ENCODE measurements around the gene GPS2.

Gene GPS2

GRCh38 chr17:7314719-7315569 lies at the start of gene GPS2:
Gene GPS2 (minus strand): TSS chr17:7315360. CDS start chr17:7315052, 308 bp downstream.
- DNase-seq (ENCODE audit: low spot score) = peak; percentile 98
- no peak for TF ChIP-seq CTCF (IDR thresholded peaks at IDR 0.05; ENCODE audit: extremely low read depth, insufficient read depth, missing control alignments)
- in situ Hi-C loops (cut with MboI; ENCODE audit: low pct_unique_long_range_greater_than_20kb, low sequenced_read_pairs, unreplicated experiment) = no loop called here

GRCh38 chr17:7363311-7363710 lies 48.2 kb upstream of the GPS2 start:
- no peak for DNase-seq (ENCODE audit: low spot score)
- in situ Hi-C loops (cut with MboI; ENCODE audit: low pct_unique_long_range_greater_than_20kb, low sequenced_read_pairs, unreplicated experiment) = loop anchor here (25.0 kb wide), 1 partner anchor 199 kb away; the partner anchor contains the start of genes SENP3 and TNFSF13
- TF ChIP-seq CTCF (IDR thresholded peaks at IDR 0.05; ENCODE audit: extremely low read depth, insufficient read depth, missing control alignments) = no peak

GRCh38 chr17:7361906-7362305 lies 46.7 kb upstream of the GPS2 start:
- in situ Hi-C loops (cut with MboI; ENCODE audit: low pct_unique_long_range_greater_than_20kb, low sequenced_read_pairs, unreplicated experiment) = loop anchor here (25.0 kb wide), 1 partner anchor 200 kb away; the partner anchor contains the start of genes SENP3 and TNFSF13
- DNase-seq (ENCODE audit: low spot score) = no peak
- no peak for TF ChIP-seq CTCF (IDR thresholded peaks at IDR 0.05; ENCODE audit: extremely low read depth, insufficient read depth, missing control alignments)

- no peak for DNase-seq (ENCODE audit: low spot score)
- TF ChIP-seq CTCF (IDR thresholded peaks at IDR 0.05; ENCODE audit: extremely low read depth, insufficient read depth, missing control alignments) = no peak
- in situ Hi-C loops (cut with MboI; ENCODE audit: low pct_unique_long_range_greater_than_20kb, low sequenced_read_pairs, unreplicated experiment) = loop anchor here (25.0 kb wide), 1 partner anchor 205 kb away; the partner anchor contains the start of genes SENP3 and TNFSF13
These were observed 42.2 kb upstream of the GPS2 start for GRCh38 chr17:7357381-7357780.

- DNase-seq (ENCODE audit: low spot score) = peak; percentile 5
- no peak for TF ChIP-seq CTCF (IDR thresholded peaks at IDR 0.05; ENCODE audit: extremely low read depth, insufficient read depth, missing control alignments)
- in situ Hi-C loops (cut with MboI; ENCODE audit: low pct_unique_long_range_greater_than_20kb, low sequenced_read_pairs, unreplicated experiment) = loop anchor here (25.0 kb wide), 1 partner anchor 206 kb away; the partner anchor contains the start of genes SENP3 and TNFSF13
These were observed 41.6 kb upstream of the GPS2 start for GRCh38 chr17:7356756-7357155.

- in situ Hi-C loops (cut with MboI; ENCODE audit: low pct_unique_long_range_greater_than_20kb, low sequenced_read_pairs, unreplicated experiment) = loop anchor here (25.0 kb wide), 1 partner anchor 206 kb away; the partner anchor contains the start of genes SENP3 and TNFSF13
- TF ChIP-seq CTCF (IDR thresholded peaks at IDR 0.05; ENCODE audit: extremely low read depth, insufficient read depth, missing control alignments) = peak; percentile 97
- peak; percentile 86 for DNase-seq (ENCODE audit: low spot score)
These were observed 41.0 kb upstream of the GPS2 start for GRCh38 chr17:7356072-7356549.
